Osteocyte (in vitro differentiated cells): ENCODE data around the gene RABGGTB. TPM values are rescaled to one million over a fixed set of nuclear protein-coding genes. Genes with fewer than 3 reads are reported as not detected.
A peak's percentile ranks its signal among the peaks of the same experiment; 100 is the strongest.

ENCODE experiments used
- DNase-seq: peaks from one replicate; pipeline ENCODE4 v3.0.0; 2021; ENCODE audit warnings: mixed read lengths; ENCODE audit not compliant: unreplicated experiment; ENCODE audit errors: extremely low spot score
- H3K27ac Mint-ChIP-seq: one replicate; pipeline ENCODE4 v1.8.0; 2021; ENCODE audit warnings: mild to moderate bottlenecking, mixed read lengths; ENCODE audit not compliant: unreplicated experiment
- H3K27me3 Mint-ChIP-seq: one replicate; pipeline ENCODE4 v1.8.0; 2021; ENCODE audit warnings: mixed read lengths; ENCODE audit not compliant: unreplicated experiment
- H3K36me3 Mint-ChIP-seq: one replicate; pipeline ENCODE4 v1.8.0; 2021; ENCODE audit warnings: mixed read lengths; ENCODE audit not compliant: unreplicated experiment
- H3K4me1 Mint-ChIP-seq: one replicate; pipeline ENCODE4 v1.8.0; 2021; ENCODE audit warnings: mixed read lengths; ENCODE audit not compliant: unreplicated experiment
- H3K4me3 Mint-ChIP-seq: one replicate; pipeline ENCODE4 v1.8.0; 2021; ENCODE audit warnings: mild to moderate bottlenecking, moderate library complexity, mixed read lengths; ENCODE audit not compliant: unreplicated experiment
- H3K9me3 Mint-ChIP-seq: one replicate; pipeline ENCODE4 v1.8.0; 2021; ENCODE audit warnings: mixed read lengths; ENCODE audit not compliant: unreplicated experiment
- CTCF ChIP-seq: fragments of 200-600 bp; sonication (generic); IDR thresholded peaks from 2 replicates; pipeline ENCODE4 v1.5.0; 2021; ENCODE audit warnings: antibody characterized with exemption, mild to moderate bottlenecking, moderate library complexity
- total RNA-seq: library from RNA; stranded (reverse); gene quantifications from 2 replicates; pipeline ENCODE4 v1.2.1, GENCODE V29; 2021

RABGGTB gene
- total RNA-seq, 1 donor from 2014 or later = 62.5 TPM

DNA sequence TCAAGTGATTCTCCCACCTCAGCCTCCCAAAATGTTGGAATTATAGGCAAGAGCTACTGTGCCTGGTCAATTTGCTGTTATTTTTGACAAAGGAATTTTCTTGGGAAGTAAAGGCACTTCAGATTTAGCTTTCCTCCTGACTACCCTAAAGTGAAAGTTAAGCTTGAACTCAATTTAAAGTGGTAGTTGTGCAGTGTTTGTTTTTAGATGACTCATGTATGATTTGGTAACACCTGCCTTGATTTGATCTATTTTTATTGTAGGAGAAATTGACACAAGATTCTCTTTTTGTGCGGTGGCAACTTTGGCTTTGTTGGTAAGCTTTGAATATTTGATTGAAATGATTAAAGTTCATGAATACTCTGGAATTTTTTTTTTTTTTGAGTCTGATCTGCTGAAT is 5.0 kb downstream of the RABGGTB start:
- H3K4me1 Mint-ChIP-seq = peaks cover 46% of the 10 kb centered on the region
- no peak for TF ChIP-seq CTCF
- DNase-seq = no peak
- H3K4me3 Mint-ChIP-seq = no peak overlapping the region
- H3K27ac Mint-ChIP-seq = peak overlapping the region; percentile 10
- no peaks in the 10 kb centered on the region for H3K9me3 Mint-ChIP-seq
- no peaks in the 10 kb centered on the region for H3K27me3 Mint-ChIP-seq
- peaks cover 55% of the 10 kb centered on the region for H3K36me3 Mint-ChIP-seq

- Mint-ChIP-seq H3K27ac (no peak overlapping the region), H3K4me3 (no peak overlapping the region), H3K9me3 (no peaks in the 10 kb centered on the region), H3K4me1 (peaks cover 43% of the 10 kb centered on the region), H3K36me3 (peaks cover 64% of the 10 kb centered on the region), H3K27me3 (no peaks in the 10 kb centered on the region)
- no peak for TF ChIP-seq CTCF
- DNase-seq = no peak
Observed at GRCh38 chr1:75792091-75792490, 6.0 kb downstream of the RABGGTB start.

- Mint-ChIP-seq H3K27ac (no peak overlapping the region), H3K36me3 (peaks cover 66% of the 10 kb centered on the region)
Observed at GRCh38 chr1:75794382-75794781, 8.3 kb downstream of the RABGGTB start.

GRCh38 chr1:75795703-75796193 is 9.7 kb downstream of the RABGGTB start:
- no peak for DNase-seq
- Mint-ChIP-seq H3K4me1 (peaks cover 7% of the 10 kb centered on the region), H3K4me3 (no peak overlapping the region), H3K9me3 (no peaks in the 10 kb centered on the region), H3K36me3 (peaks cover 55% of the 10 kb centered on the region), H3K27me3 (no peaks in the 10 kb centered on the region), H3K27ac (no peak overlapping the region)
- no peak for TF ChIP-seq CTCF

More at GRCh38 chr1:75794382-75794781, 8.3 kb downstream of the RABGGTB start:
- no peak overlapping the region for H3K4me3 Mint-ChIP-seq
- no peaks in the 10 kb centered on the region for H3K9me3 Mint-ChIP-seq
- no peak for TF ChIP-seq CTCF
- no peaks in the 10 kb centered on the region for H3K27me3 Mint-ChIP-seq
- DNase-seq = no peak
- peaks cover 20% of the 10 kb centered on the region for H3K4me1 Mint-ChIP-seq

DNA sequence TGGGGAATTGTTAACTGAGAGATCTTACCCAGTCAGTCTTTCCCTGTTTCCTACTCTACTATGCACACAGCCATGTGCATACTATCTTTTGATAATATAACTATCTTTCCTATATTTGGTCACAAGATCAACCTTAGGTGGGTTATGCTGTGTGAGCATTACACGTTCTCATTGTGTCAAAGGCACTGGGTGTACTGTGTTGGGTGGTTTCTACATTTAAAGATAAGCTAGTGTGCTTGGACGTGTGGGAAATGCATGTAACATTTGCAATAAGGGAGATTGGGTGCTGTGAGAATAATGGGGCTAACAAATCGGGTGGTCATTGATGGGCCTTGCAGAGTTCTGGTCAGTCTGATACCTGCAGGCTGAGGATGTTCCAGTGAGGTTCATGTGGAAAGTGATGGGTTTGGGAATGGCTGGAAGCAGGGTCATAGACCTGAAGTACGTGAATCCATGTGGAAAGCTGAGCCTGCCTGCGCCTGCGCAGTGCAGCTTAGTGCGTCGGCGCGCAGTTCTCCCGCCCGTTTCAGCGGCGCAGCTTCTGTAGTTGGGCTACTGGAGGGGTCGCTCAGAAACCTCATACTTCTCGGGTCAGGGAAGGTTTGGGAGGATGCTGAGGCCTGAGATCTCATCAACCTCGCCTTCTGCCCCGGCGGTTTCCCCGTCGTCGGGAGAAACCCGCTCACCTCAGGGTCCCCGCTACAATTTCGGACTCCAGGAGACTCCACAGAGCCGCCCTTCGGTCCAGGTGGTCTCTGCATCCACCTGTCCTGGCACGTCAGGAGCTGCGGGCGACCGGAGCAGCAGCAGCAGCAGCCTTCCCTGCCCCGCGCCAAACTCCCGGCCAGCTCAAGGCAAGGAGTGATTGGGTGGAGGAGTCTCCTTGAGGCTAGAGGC is 10.6 kb downstream of the RABGGTB start, which contains the start of gene MSH4:
Gene MSH4 (plus strand): TSS at position 507 of the 897 bp plus-strand sequence. CDS start 104 bp downstream, at position 611.
- no peak for DNase-seq
- peaks cover 2% of the 10 kb centered on the region for H3K4me1 Mint-ChIP-seq
- H3K9me3 Mint-ChIP-seq = no peaks in the 10 kb centered on the region
- peaks cover 46% of the 10 kb centered on the region for H3K36me3 Mint-ChIP-seq
- no peak within 1 kb of the TSS for H3K27ac Mint-ChIP-seq
- no peaks in the 10 kb centered on the region for H3K27me3 Mint-ChIP-seq
- no peak within 1 kb of the TSS for H3K4me3 Mint-ChIP-seq
- TF ChIP-seq CTCF = no peak
